Activated B cell treated with CpG ODN at 0.5 μM for 24 hours (primary cell): Measurements from ENCODE around the gene GP5. TPM values are rescaled to one million over a fixed set of nuclear protein-coding genes. Genes with fewer than 3 reads are reported as not detected.
A peak's percentile ranks its signal among the peaks of the same experiment; 100 is the strongest.

ENCODE experiments used
- ATAC-seq: fragments of 200-7000 bp; cut with Tn5 transposase; one replicate; pipeline ENCODE4 v1.10.0; 2021; ENCODE audit warnings: low read depth, mild to moderate bottlenecking, moderate library complexity
- CTCF ChIA-PET: fragments of 350-600 bp; sonication (Branson Sonifier 250); formaldehyde crosslinking; loops from one replicate; lab custom pipeline; 2021; ENCODE audit warnings: antibody characterized with exemption; lab: Charles Lee
- POLR2A ChIA-PET: fragments of 350-600 bp; sonication (Branson Sonifier 250); formaldehyde crosslinking; loops from one replicate; lab custom pipeline; 2021; ENCODE audit warnings: antibody characterized with exemption; lab: Charles Lee
- DNase-seq: peaks from one replicate; pipeline ENCODE4 v3.0.0; 2022
- H3K27ac Mint-ChIP-seq: one replicate; pipeline ENCODE4 v1.8.0; 2020; ENCODE audit warnings: mixed read lengths
- H3K27me3 Mint-ChIP-seq: one replicate; pipeline ENCODE4 v1.8.0; 2021; ENCODE audit warnings: mixed read lengths
- H3K36me3 Mint-ChIP-seq: one replicate; pipeline ENCODE4 v1.8.0; 2021; ENCODE audit warnings: low read depth, mixed read lengths
- H3K4me1 Mint-ChIP-seq: one replicate; pipeline ENCODE4 v1.8.0; 2021; ENCODE audit warnings: mixed read lengths
- H3K4me3 Mint-ChIP-seq: one replicate; pipeline ENCODE4 v1.8.0; 2020; ENCODE audit warnings: mild to moderate bottlenecking, mixed read lengths
- H3K9me3 Mint-ChIP-seq: one replicate; pipeline ENCODE4 v1.8.0; 2020; ENCODE audit warnings: mixed read lengths
- intact Hi-C: fragments of 100-400 bp; cut with micrococcal nuclease; formaldehyde crosslinking; loops from one replicate; pipeline ENCODE4 v1.15.1; 2024
- total RNA-seq: library from RNA; stranded (reverse); gene quantifications from 2 replicates; pipeline ENCODE4 v1.2.3, GENCODE V29; 2022
- TF ChIP-seq, protein P1 (sequence below): fragments of 200-600 bp; IDR thresholded peaks from one replicate; pipeline ENCODE4 v1.8.0; 2022; ENCODE audit warnings: antibody characterized with exemption, mild to moderate bottlenecking

Gene GP5
- total RNA-seq, 1 donor from 2014 or later, result 0.18 TPM

- H3K36me3 Mint-ChIP-seq, result peaks cover 49% of the 10 kb centered on the region
- no peak for DNase-seq
- TF ChIP-seq, protein P1, sequence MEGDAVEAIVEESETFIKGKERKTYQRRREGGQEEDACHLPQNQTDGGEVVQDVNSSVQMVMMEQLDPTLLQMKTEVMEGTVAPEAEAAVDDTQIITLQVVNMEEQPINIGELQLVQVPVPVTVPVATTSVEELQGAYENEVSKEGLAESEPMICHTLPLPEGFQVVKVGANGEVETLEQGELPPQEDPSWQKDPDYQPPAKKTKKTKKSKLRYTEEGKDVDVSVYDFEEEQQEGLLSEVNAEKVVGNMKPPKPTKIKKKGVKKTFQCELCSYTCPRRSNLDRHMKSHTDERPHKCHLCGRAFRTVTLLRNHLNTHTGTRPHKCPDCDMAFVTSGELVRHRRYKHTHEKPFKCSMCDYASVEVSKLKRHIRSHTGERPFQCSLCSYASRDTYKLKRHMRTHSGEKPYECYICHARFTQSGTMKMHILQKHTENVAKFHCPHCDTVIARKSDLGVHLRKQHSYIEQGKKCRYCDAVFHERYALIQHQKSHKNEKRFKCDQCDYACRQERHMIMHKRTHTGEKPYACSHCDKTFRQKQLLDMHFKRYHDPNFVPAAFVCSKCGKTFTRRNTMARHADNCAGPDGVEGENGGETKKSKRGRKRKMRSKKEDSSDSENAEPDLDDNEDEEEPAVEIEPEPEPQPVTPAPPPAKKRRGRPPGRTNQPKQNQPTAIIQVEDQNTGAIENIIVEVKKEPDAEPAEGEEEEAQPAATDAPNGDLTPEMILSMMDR, result no peak
- no peaks in the 10 kb centered on the region for H3K9me3 Mint-ChIP-seq
- ChIA-PET CTCF (interaction anchor here (0.6 kb wide), 1 partner anchor 46 kb away, joined by 3 read pairs; no protein-coding TSS in a partner anchor), POLR2A (no interaction called here)
- H3K27me3 Mint-ChIP-seq, result no peaks in the 10 kb centered on the region
- H3K4me3 Mint-ChIP-seq, result no peak overlapping the region
- H3K27ac Mint-ChIP-seq, result no peak overlapping the region
- ATAC-seq, result no peak
- no peaks in the 10 kb centered on the region for H3K4me1 Mint-ChIP-seq
- intact Hi-C loops, result no loop called here
Measured at GRCh38 chr3:194418671-194419070, 19.6 kb upstream of the GP5 start.

DNA sequence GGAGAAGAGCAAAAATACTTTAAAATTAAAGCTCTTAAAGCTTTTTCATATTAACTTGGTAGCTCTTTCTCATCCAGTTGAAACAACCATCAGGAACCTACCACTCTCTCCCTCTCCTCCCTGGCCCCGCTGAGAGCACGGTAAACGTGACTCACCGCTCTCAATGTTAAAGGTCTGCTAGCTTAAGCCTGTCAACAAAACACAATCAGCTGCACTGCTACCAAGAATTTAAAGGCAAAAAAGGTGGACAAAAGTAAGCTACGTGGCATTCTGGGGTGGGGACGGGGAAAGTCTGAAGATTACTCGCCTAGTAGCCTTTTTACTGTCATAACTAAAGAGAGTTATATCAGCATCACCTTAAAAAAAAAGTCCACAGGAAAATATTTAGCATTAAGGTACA is 8.4 kb upstream of the GP5 start:
- Mint-ChIP-seq H3K9me3 (no peaks in the 10 kb centered on the region), H3K27ac (no peak overlapping the region), H3K4me1 (no peaks in the 10 kb centered on the region), H3K36me3 (peaks cover 42% of the 10 kb centered on the region), H3K27me3 (no peaks in the 10 kb centered on the region), H3K4me3 (no peak overlapping the region)
- TF ChIP-seq, protein P1, result no peak
- ATAC-seq (no peak), DNase-seq (no peak)
- CTCF ChIA-PET, result interaction anchor here (0.9 to 2.8 kb wide), 2 partner anchors 11 to 74 kb away, joined by 3 to 13 read pairs; no protein-coding TSS in a partner anchor
- intact Hi-C loops, result loop anchor here (10.0 kb wide), 1 partner anchor 1843 kb away; no protein-coding TSS in a partner anchor
- POLR2A ChIA-PET, result interaction anchor here (0.5 kb wide), 1 partner anchor 178 kb away, joined by 6 read pairs; no protein-coding TSS in a partner anchor

DNA sequence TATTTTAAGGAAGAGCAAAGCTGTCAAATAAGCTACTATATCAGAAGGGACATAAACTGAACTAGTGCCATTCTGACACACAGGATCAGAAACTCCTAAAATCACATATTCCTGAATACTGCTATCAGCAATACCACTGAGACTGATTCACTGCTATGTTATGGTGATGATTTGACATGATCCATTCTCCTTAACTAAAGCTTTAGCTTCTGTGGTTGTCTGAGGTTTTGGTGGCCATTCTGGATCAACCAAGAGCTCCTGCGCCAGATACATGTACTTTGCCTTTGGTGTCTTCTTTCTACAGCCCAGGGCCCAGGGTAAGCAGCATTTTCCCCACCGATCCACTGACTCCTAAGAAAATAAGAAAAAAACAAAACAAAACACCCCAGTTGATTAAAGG is 6.7 kb upstream of the GP5 start:
- no peaks in the 10 kb centered on the region for H3K4me1 Mint-ChIP-seq
- ATAC-seq (no peak), DNase-seq (no peak)
- CTCF ChIA-PET, result interaction anchor here (0.7 to 2.8 kb wide), 5 partner anchors 8 to 179 kb away, joined by 3 to 13 read pairs (median 4); no protein-coding TSS in a partner anchor
- TF ChIP-seq, protein P1, result no peak
- no peaks in the 10 kb centered on the region for H3K9me3 Mint-ChIP-seq
- no peak overlapping the region for H3K27ac Mint-ChIP-seq
- POLR2A ChIA-PET, result no interaction called here
- no peak overlapping the region for H3K4me3 Mint-ChIP-seq
- H3K36me3 Mint-ChIP-seq, result peaks cover 30% of the 10 kb centered on the region
- no peaks in the 10 kb centered on the region for H3K27me3 Mint-ChIP-seq
- intact Hi-C loops, result loop anchor here (10.0 kb wide), 1 partner anchor 1841 kb away; no protein-coding TSS in a partner anchor

DNA sequence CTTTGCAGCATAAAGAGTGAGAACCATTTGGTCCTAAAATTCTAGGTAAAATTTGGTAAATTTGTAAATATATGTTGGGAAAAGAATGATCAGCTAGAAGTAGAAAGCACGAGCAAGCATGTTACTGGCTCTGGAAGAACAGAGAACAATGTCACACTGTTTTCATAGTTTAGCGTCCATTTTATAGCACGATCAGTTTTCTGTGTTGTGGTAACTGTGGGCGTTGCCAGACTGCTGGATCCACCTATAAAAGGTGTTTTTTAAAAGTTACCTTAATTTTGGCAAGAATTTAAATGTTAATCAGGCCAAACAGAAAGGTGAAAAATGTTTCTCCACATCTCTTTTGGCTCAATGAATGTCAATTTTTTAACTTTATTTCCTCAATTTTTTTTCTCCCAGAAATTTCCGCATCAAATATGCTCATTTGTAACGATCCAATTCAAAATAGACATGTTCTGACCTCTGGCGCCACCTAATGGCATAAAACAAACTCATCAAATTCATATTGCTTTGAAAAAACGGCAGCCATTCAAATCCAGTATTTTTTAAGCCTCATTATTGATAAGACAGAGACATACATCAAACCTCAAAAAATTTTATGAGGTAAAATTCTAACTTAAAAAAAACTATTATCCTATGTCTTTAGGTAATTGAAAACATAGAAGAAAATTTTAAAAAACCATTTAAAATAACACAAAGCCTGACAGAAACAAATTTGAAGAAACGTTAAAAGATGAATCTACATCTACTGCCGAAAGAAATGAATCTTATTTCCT is 5.5 kb upstream of the GP5 start:
- ATAC-seq (no peak), DNase-seq (no peak)
- Mint-ChIP-seq H3K9me3 (no peaks in the 10 kb centered on the region), H3K36me3 (peaks cover 25% of the 10 kb centered on the region), H3K27ac (no peak overlapping the region), H3K27me3 (peaks cover 5% of the 10 kb centered on the region), H3K4me1 (peaks cover 2% of the 10 kb centered on the region), H3K4me3 (no peak overlapping the region)
- ChIA-PET CTCF (interaction anchor here (0.6 to 1.5 kb wide), 8 partner anchors 9 to 76 kb away, joined by 3 to 6 read pairs (median 4); no protein-coding TSS in a partner anchor), POLR2A (no interaction called here)
- TF ChIP-seq, protein P1, result peak; percentile 58
- intact Hi-C loops, result loop anchor here (1.0 to 10.0 kb wide), 4 partner anchors 71 to 1840 kb away; no protein-coding TSS in a partner anchor

DNA sequence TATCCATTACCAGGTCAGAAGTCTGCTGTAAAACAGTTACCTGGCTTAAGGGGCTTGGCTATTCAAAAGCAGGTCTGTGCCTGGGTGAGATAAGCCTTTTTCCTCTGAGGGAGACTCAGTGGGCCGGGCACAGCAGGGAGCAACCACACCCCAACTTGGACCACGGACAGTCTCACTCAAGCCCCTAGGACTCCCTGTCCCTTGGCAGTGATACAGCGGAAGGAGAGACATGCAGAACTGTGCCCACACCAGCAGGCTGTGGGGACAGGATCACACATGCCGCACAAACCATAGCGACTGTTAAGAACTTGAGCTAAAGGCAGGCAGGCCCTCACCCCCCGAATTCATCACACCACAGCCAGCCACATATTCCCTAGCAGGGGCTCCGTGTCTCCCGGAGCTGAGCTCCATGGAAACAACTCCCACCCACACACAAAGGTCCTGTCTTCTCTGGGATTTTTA is 2.8 kb upstream of the GP5 start:
- ATAC-seq, result no peak
- TF ChIP-seq, protein P1, result no peak
- DNase-seq, result no peak
- ChIA-PET CTCF (no interaction called here), POLR2A (no interaction called here)
- H3K27me3 Mint-ChIP-seq, result peaks cover 25% of the 10 kb centered on the region
- H3K9me3 Mint-ChIP-seq, result no peaks in the 10 kb centered on the region
- no peak overlapping the region for H3K4me3 Mint-ChIP-seq
- no peak overlapping the region for H3K27ac Mint-ChIP-seq
- intact Hi-C loops, result loop anchor here (5.0 to 10.0 kb wide), 2 partner anchors 940 to 1837 kb away; no protein-coding TSS in a partner anchor
- H3K4me1 Mint-ChIP-seq, result peaks cover 22% of the 10 kb centered on the region
- peaks cover 13% of the 10 kb centered on the region for H3K36me3 Mint-ChIP-seq
